HFFc6 (cell line): ENCODE data around the gene IFT81. TPM values are rescaled to one million over a fixed set of nuclear protein-coding genes. Genes with fewer than 3 reads are reported as not detected.
"Not testable (repeated sequence)": the region's sequence is repeated elsewhere in the genome, so short reads cannot be mapped to it uniquely, and the experiment has no call there.

Source experiments
- DNase-seq: peaks from one replicate; pipeline ENCODE4 v3.0.0-alpha.2; 2018
- H3K27ac Mint-ChIP-seq: 2 replicates; pipeline ENCODE4 v1.8.0; 2020; ENCODE audit warnings: mild to moderate bottlenecking, mixed read lengths
- H3K27me3 Mint-ChIP-seq: 2 replicates; pipeline ENCODE4 v1.8.0; 2021; ENCODE audit warnings: mild to moderate bottlenecking, moderate library complexity, mixed read lengths; ENCODE audit not compliant: insufficient read depth
- H3K36me3 Mint-ChIP-seq: 2 replicates; pipeline ENCODE4 v1.8.0; 2021; ENCODE audit warnings: low read depth, mixed read lengths
- H3K4me1 Mint-ChIP-seq: 2 replicates; pipeline ENCODE4 v1.8.0; 2020; ENCODE audit warnings: low read depth, mixed read lengths
- H3K4me3 Mint-ChIP-seq: 2 replicates; pipeline ENCODE4 v1.8.0; 2020; ENCODE audit warnings: mild to moderate bottlenecking, moderate library complexity, mixed read lengths
- H3K9me3 Mint-ChIP-seq: 2 replicates; pipeline ENCODE4 v1.8.0; 2020; ENCODE audit warnings: mild to moderate bottlenecking, mixed read lengths
- total RNA-seq, 6 experiments: library from RNA; stranded (reverse); fragmentation: NEBNext Ultra II Directional; extraction: Animal tissue kit (Norgen Biotek cat#: 25700); gene quantifications; 2 replicates in 1 of 6; 3 replicates in 5 of 6; pipeline ENCODE4 v1.2.3, GENCODE V29; 2021
- TF ChIP-seq, protein P1 (sequence below): fragments of 200-600 bp; sonication (generic); IDR thresholded peaks from 2 replicates; pipeline ENCODE4 v1.5.0; 2021; ENCODE audit warnings: antibody characterized with exemption, mild to moderate bottlenecking

The IFT81 gene
- total RNA-seq, 6 experiments from 2014 or later: 9.4 to 14.4 (median 12.8) TPM

DNA sequence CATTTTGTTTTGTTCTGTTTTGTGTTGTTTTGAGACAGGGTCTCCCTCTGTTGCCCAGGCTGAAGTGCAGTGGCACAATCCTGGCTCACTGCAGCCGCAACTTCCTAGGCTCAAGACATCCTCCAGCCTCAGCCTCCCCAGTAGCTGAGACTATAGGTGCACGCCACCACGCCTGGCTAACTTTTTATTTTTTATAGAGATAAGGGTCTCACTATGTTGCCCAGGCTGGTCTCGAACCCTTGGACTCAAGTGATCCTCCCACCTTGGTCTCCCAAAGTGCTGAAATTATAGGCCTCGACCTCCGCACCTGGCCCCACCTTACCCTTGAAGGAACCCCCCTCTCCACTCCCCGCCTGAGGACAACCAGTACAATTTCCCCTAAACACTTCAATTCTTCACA is 7.5 kb upstream of the IFT81 start:
- H3K36me3 Mint-ChIP-seq: no peaks in the 10 kb centered on the region
- H3K27ac Mint-ChIP-seq: no peak overlapping the region
- H3K4me3 Mint-ChIP-seq: no peak overlapping the region
- no peak for DNase-seq
- H3K4me1 Mint-ChIP-seq: peaks cover 9% of the 10 kb centered on the region; the same call in 1 of the 2 replicates
- H3K27me3 Mint-ChIP-seq: no peaks in the 10 kb centered on the region
- no peaks in the 10 kb centered on the region; the same call in 1 of the 2 replicates for H3K9me3 Mint-ChIP-seq
- TF ChIP-seq, protein P1, sequence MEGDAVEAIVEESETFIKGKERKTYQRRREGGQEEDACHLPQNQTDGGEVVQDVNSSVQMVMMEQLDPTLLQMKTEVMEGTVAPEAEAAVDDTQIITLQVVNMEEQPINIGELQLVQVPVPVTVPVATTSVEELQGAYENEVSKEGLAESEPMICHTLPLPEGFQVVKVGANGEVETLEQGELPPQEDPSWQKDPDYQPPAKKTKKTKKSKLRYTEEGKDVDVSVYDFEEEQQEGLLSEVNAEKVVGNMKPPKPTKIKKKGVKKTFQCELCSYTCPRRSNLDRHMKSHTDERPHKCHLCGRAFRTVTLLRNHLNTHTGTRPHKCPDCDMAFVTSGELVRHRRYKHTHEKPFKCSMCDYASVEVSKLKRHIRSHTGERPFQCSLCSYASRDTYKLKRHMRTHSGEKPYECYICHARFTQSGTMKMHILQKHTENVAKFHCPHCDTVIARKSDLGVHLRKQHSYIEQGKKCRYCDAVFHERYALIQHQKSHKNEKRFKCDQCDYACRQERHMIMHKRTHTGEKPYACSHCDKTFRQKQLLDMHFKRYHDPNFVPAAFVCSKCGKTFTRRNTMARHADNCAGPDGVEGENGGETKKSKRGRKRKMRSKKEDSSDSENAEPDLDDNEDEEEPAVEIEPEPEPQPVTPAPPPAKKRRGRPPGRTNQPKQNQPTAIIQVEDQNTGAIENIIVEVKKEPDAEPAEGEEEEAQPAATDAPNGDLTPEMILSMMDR: no peak

DNA sequence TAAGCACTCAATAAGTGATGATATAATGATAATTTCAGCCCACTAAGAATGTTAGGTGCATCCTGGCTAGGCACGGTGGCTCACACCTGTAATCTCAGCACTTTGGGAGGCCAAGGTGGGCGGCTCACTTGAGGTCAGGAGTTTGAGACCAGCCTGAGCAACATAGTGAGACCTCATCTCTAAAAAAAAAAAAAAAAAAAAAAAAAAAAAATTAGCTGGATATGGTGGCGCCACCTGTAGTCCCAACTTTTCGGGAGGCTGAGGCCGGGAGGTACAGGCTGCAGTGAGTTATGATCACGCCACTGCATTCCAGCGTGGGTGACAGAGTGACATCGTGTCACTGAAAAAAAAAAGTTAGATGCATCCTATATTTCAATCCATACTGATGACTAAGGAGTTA is 6.9 kb upstream of the IFT81 start:
- H3K36me3 Mint-ChIP-seq, H3K27ac Mint-ChIP-seq, H3K4me1 Mint-ChIP-seq, H3K9me3 Mint-ChIP-seq, H3K27me3 Mint-ChIP-seq, DNase-seq, H3K4me3 Mint-ChIP-seq: not testable (repeated sequence)
- TF ChIP-seq, protein P1: peak; percentile 69

DNA sequence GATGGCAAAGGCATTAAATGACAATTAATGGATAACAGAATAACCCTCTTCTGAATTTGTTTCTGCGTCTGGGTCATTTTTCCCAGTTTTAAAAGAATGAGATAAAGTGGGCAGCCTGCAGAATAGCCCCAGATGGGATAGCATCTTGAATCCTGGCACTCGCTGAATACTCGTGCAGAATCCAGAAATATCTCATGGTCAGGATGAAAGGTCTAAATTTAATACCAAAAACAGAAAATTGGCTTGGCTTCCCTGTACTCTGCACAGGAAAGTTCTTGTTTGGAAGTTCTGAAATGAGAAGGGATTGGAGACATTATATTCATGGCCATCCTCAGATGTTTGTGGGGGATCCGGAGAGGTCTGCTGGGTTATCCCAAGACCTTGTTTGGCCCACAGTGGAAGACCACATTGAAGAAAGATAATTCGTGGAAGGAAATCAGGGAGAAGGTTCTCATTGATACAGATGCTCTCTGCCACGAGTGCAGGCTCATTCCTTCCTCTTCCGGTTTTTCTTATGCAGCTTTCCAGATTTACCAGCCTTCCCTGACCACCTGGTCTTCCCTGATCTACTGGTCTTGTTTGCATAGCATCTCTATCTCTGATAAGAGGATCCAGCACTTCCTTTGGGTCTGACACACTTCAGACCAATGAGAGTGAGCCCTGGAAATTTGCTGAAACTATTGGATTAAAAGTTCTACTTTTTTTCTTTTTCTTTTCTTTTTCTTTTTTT is 6.0 kb upstream of the IFT81 start:
- DNase-seq: no peak
- TF ChIP-seq, protein P1: no peak
- Mint-ChIP-seq H3K27ac (no peak overlapping the region), H3K27me3 (no peaks in the 10 kb centered on the region), H3K9me3 (no peaks in the 10 kb centered on the region), H3K4me3 (no peak overlapping the region), H3K36me3 (no peaks in the 10 kb centered on the region), H3K4me1 (peaks cover 8% of the 10 kb centered on the region; the same call in 1 of the 2 replicates)

DNA sequence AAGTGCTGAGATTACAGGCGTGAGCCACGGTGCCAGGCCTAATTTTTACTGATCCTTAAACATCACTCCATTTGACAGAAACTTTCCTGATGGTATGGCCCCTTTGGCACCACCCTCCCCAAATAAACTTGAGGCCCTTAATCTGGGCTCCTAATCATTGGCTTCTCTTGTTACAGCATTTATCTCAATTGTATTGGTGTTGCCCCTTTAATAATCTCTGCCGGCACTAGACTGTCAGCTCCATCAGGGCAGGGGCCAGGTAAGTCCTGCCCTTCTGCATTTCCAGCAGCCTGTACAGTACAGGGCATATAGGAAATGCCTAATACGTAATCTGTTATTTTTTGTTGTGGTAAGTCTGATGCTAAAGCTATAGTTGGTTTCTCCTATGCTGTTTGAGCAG is 1.2 kb upstream of the IFT81 start:
- H3K27ac Mint-ChIP-seq: no peak overlapping the region
- H3K4me3 Mint-ChIP-seq: no peak overlapping the region
- no peaks in the 10 kb centered on the region for H3K36me3 Mint-ChIP-seq
- no peaks in the 10 kb centered on the region for H3K27me3 Mint-ChIP-seq
- H3K9me3 Mint-ChIP-seq: no peaks in the 10 kb centered on the region
- H3K4me1 Mint-ChIP-seq: peaks cover 27% of the 10 kb centered on the region
- TF ChIP-seq, protein P1: no peak
- no peak for DNase-seq

DNA sequence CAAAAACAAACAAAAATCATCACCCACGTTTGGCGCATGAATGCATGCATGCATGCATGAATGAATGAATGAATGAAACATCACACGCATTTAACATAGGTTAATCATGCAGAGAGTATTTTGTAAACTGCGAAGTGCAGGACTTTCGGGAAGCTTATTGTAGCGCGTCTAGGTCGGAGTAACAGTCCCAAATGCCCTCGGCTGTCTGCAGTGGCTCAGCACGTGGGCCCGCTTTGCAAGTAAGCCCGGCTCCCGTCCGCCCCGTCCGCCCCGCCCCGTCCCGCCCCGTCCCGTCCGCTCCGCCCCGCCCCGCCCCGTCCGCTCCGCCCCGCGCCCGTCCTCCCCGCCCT is 263 bp upstream of the IFT81 start:
- TF ChIP-seq, protein P1: no peak
- Mint-ChIP-seq H3K4me1 (peaks cover 20% of the 10 kb centered on the region), H3K36me3 (no peaks in the 10 kb centered on the region), H3K27me3 (no peaks in the 10 kb centered on the region), H3K27ac (peak overlapping the region; percentile 98; the same call in 1 of the 2 replicates), H3K4me3 (peak overlapping the region; percentile 96), H3K9me3 (no peaks in the 10 kb centered on the region)
- DNase-seq: no peak
